ENCODE measurements around the gene NFKBIL1. TPM values are rescaled to one million over a fixed set of nuclear protein-coding genes. Genes with fewer than 3 reads are reported as not detected.

The NFKBIL1 gene
- total and polyA plus RNA-seq, 3 donors from 2014 or later, result 25.9 to 55.3 (median 51.2) TPM

DNA sequence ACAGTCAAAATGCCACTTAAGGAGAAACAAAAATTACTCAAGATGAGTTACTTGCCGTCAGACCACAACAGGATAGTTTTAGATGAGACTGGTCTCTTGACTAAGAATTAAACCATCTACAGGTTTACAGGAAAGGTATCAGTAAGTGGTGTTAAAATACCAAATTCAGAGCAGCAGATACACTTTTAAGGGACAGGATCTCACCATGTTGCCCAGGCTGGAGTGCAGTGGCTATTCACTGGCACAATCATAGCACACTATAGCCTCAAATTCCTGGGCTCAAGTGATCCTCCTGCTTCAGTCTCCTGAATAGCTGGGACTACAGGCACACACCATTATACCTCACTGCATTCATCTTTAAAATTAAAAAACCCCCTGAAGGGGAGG, 14.0 kb upstream of the NFKBIL1 start:
- Histone ChIP-seq H3K4me1 (no peaks in the 10 kb centered on the region), H3K9me3 (no peaks in the 10 kb centered on the region), H3K4me3 (no peak overlapping the region), H3K27me3 (no peaks in the 10 kb centered on the region), H3K36me3 (ENCODE audit: low read depth, missing control alignments) (no peaks in the 10 kb centered on the region), H3K27ac (no peak overlapping the region)
- intact Hi-C loops (cut with DNase I; ENCODE audit: low total_unique reads), result no loop called here
- WGBS, 2 donors, result 94 to 97% methylated on average over 1 of the region's 1 CpG
- TF ChIP-seq, protein P1, sequence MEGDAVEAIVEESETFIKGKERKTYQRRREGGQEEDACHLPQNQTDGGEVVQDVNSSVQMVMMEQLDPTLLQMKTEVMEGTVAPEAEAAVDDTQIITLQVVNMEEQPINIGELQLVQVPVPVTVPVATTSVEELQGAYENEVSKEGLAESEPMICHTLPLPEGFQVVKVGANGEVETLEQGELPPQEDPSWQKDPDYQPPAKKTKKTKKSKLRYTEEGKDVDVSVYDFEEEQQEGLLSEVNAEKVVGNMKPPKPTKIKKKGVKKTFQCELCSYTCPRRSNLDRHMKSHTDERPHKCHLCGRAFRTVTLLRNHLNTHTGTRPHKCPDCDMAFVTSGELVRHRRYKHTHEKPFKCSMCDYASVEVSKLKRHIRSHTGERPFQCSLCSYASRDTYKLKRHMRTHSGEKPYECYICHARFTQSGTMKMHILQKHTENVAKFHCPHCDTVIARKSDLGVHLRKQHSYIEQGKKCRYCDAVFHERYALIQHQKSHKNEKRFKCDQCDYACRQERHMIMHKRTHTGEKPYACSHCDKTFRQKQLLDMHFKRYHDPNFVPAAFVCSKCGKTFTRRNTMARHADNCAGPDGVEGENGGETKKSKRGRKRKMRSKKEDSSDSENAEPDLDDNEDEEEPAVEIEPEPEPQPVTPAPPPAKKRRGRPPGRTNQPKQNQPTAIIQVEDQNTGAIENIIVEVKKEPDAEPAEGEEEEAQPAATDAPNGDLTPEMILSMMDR (IDR thresholded peaks at IDR 0.05), result no peak
- TF ChIP-seq POLR2A (IDR thresholded peaks at IDR 0.05), result no peak
- no peak for DNase-seq

GRCh38 chr6:31534011-31534410, 13.4 kb upstream of the NFKBIL1 start:
- Histone ChIP-seq H3K27ac (no peak overlapping the region), H3K27me3 (no peaks in the 10 kb centered on the region), H3K4me3 (no peak overlapping the region), H3K4me1 (peaks cover under 1% of the 10 kb centered on the region), H3K9me3 (no peaks in the 10 kb centered on the region), H3K36me3 (ENCODE audit: low read depth, missing control alignments) (no peaks in the 10 kb centered on the region)
- TF ChIP-seq, protein P1 (IDR thresholded peaks at IDR 0.05), result no peak
- TF ChIP-seq POLR2A (IDR thresholded peaks at IDR 0.05), result no peak
- intact Hi-C loops (cut with DNase I; ENCODE audit: low total_unique reads), result no loop called here
- DNase-seq, result no peak
- 78 to 90% methylated on average over 6 of the region's 6 CpGs for WGBS, 2 donors

DNA sequence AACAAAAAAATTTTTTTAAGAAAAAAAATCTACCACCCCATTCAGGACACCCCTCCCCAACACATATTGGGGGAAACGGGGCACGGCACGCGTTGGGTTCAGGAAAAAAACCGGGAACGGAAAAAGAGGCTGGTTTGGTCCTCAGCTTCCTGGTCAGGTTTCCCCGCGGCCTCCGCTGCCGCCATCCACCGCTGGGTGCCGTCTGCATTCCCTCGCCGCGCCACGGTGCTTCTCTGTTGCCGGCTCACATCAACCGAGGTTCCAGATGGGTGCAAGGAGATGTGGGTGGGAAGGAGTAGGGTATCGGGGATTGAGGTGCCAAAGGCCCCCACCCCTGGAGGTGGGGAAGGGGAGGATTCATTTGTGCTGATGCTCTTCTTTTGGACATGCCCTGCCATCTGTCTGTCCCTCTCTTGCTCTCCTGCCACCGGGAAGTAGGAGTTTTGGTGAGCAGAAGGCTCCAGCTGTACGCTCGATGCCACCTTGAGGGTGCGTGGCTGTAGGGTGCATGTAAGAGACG, 12.8 kb upstream of the NFKBIL1 start:
- no peak for DNase-seq
- no peaks in the 10 kb centered on the region for H3K9me3 ChIP-seq
- H3K27me3 ChIP-seq, result no peaks in the 10 kb centered on the region
- peaks cover 6% of the 10 kb centered on the region for H3K4me1 ChIP-seq
- no peak for TF ChIP-seq POLR2A (IDR thresholded peaks at IDR 0.05)
- TF ChIP-seq, protein P1 (IDR thresholded peaks at IDR 0.05), result no peak
- no peaks in the 10 kb centered on the region for H3K36me3 ChIP-seq (ENCODE audit: low read depth, missing control alignments)
- H3K27ac ChIP-seq, result no peak overlapping the region
- H3K4me3 ChIP-seq, result no peak overlapping the region
- intact Hi-C loops (cut with DNase I; ENCODE audit: low total_unique reads), result no loop called here
- WGBS, 2 donors, result 88 to 91% methylated on average over 24 of the region's 24 CpGs

- no peak overlapping the region for H3K4me3 ChIP-seq
- DNase-seq, result no peak
- H3K36me3 ChIP-seq (ENCODE audit: low read depth, missing control alignments), result no peaks in the 10 kb centered on the region
- intact Hi-C loops (cut with DNase I; ENCODE audit: low total_unique reads), result no loop called here
- no peaks in the 10 kb centered on the region for H3K27me3 ChIP-seq
- no peak overlapping the region for H3K27ac ChIP-seq
- WGBS, 2 donors, result 38 to 46% methylated on average over 2 of the region's 2 CpGs
- H3K9me3 ChIP-seq, result no peaks in the 10 kb centered on the region
- peaks cover 16% of the 10 kb centered on the region for H3K4me1 ChIP-seq
- TF ChIP-seq, protein P1 (IDR thresholded peaks at IDR 0.05), result no peak
- no peak for TF ChIP-seq POLR2A (IDR thresholded peaks at IDR 0.05)
Observed at GRCh38 chr6:31535538-31536324, 11.7 kb upstream of the NFKBIL1 start.

All from testis (tissue), 3 donors.